GM23338 (cell line): ENCODE measurements around the gene RMC1. TPM values are rescaled to one million over a fixed set of nuclear protein-coding genes. Genes with fewer than 3 reads are reported as not detected.
A peak's percentile ranks its signal among the peaks of the same experiment; 100 is the strongest.

Experiments used
- ATAC-seq: fragments of 200-7000 bp; cut with Tn5 transposase; 3 replicates; pipeline ENCODE4 v1.9.1; 2020
- DNase-seq: peaks from one replicate; pipeline ENCODE4 v3.0.0-alpha.2; 2015; ENCODE audit warnings: low spot score
- H2AFZ ChIP-seq: fragments of 200-600 bp; sonication (generic); 2 replicates; pipeline ENCODE4 v1.8.0; 2016; ENCODE audit warnings: antibody characterized with exemption, mild to moderate bottlenecking, moderate library complexity
- H3F3A ChIP-seq: fragments of 200-600 bp; sonication (generic); replicated peaks from 2 replicates; pipeline ENCODE4 v1.8.0; 2017; ENCODE audit warnings: antibody characterized with exemption, mixed run types, low read depth
- H3K27ac ChIP-seq: fragments of 200-600 bp; sonication (generic); 2 replicates; pipeline ENCODE4 v1.6.1; 2016; ENCODE audit warnings: low read depth
- H3K27me3 ChIP-seq: fragments of 200-600 bp; sonication (generic); 2 replicates; pipeline ENCODE4 v1.8.0; 2016; ENCODE audit warnings: mild to moderate bottlenecking, mixed run types, moderate library complexity; ENCODE audit not compliant: insufficient read depth
- H3K36me3 ChIP-seq: fragments of 200-600 bp; sonication (generic); 2 replicates; pipeline ENCODE4 v1.8.0; 2016; ENCODE audit warnings: mild to moderate bottlenecking; ENCODE audit not compliant: insufficient read depth
- H3K4me1 ChIP-seq: fragments of 200-600 bp; sonication (generic); 2 replicates; pipeline ENCODE4 v1.8.0; 2016; ENCODE audit warnings: mild to moderate bottlenecking, moderate library complexity; ENCODE audit not compliant: insufficient read depth
- H3K4me2 ChIP-seq: fragments of 200-600 bp; sonication (generic); 2 replicates; pipeline ENCODE4 v1.7.1; 2017; ENCODE audit warnings: mixed run types
- H3K4me3 ChIP-seq: fragments of 200-600 bp; sonication (generic); 2 replicates; pipeline ENCODE4 v1.6.1; 2016; ENCODE audit warnings: mixed run types
- H3K79me2 ChIP-seq: fragments of 200-600 bp; sonication (generic); replicated peaks from 2 replicates; pipeline ENCODE4 v1.8.0; 2017; ENCODE audit warnings: mild to moderate bottlenecking; ENCODE audit not compliant: insufficient read depth
- H3K9me2 ChIP-seq: fragments of 200-600 bp; sonication (generic); 2 replicates; pipeline ENCODE4 v1.8.0; 2017; ENCODE audit not compliant: insufficient read depth
- H4K20me1 ChIP-seq: fragments of 200-600 bp; sonication (generic); replicated peaks from 2 replicates; pipeline ENCODE4 v1.8.0; 2017; ENCODE audit warnings: mild to moderate bottlenecking; ENCODE audit not compliant: insufficient read depth
- H3K27ac Mint-ChIP-seq: 2 replicates; pipeline ENCODE4 v1.8.0; 2020; ENCODE audit warnings: inconsistent platforms, mild to moderate bottlenecking, moderate library complexity, mixed read lengths
- H3K27me3 Mint-ChIP-seq: 3 replicates; pipeline ENCODE4 v1.8.0; 2022; ENCODE audit warnings: low read depth, mild to moderate bottlenecking, moderate library complexity, mixed read lengths, inconsistent platforms; ENCODE audit not compliant: insufficient read depth, poor library complexity
- H3K36me3 Mint-ChIP-seq: 3 replicates; pipeline ENCODE4 v1.8.0; 2021; ENCODE audit warnings: low read depth, mild to moderate bottlenecking, inconsistent platforms, moderate library complexity, mixed read lengths
- H3K4me1 Mint-ChIP-seq: 3 replicates; pipeline ENCODE4 v1.8.0; 2020; ENCODE audit warnings: mild to moderate bottlenecking, inconsistent platforms, mixed read lengths
- H3K4me3 Mint-ChIP-seq: 3 replicates; pipeline ENCODE4 v1.8.0; 2021; ENCODE audit warnings: moderate library complexity, mild to moderate bottlenecking, inconsistent platforms, mixed read lengths
- H3K9me3 Mint-ChIP-seq: 3 replicates; pipeline ENCODE4 v1.8.0; 2020; ENCODE audit warnings: moderate library complexity, mild to moderate bottlenecking, inconsistent platforms, mixed read lengths
- CREB1 ChIP-seq: fragments of 250-450 bp; sonication (Bioruptor Pico); IDR thresholded peaks from 2 replicates; pipeline ENCODE4 v1.5.0; 2020; ENCODE audit warnings: low read depth, mild to moderate bottlenecking, moderate library complexity
- EZH2 ChIP-seq: fragments of 200-600 bp; sonication (generic); IDR thresholded peaks from one replicate; pipeline ENCODE4 v1.8.0; 2017; ENCODE audit warnings: antibody characterized with exemption, mild to moderate bottlenecking, low read depth; ENCODE audit not compliant: unreplicated experiment
- EZH2phosphoT487 ChIP-seq: fragments of 200-600 bp; sonication (generic); IDR thresholded peaks from one replicate; pipeline ENCODE4 v1.8.1; 2018; ENCODE audit warnings: antibody characterized with exemption; ENCODE audit not compliant: unreplicated experiment
- JUNB ChIP-seq: IDR thresholded peaks from one replicate; pipeline ENCODE4 v1.6.1; 2016; ENCODE audit warnings: antibody characterized with exemption; ENCODE audit not compliant: unreplicated experiment
- NANOG ChIP-seq: IDR thresholded peaks from 2 replicates; pipeline ENCODE4 v1.6.1; 2016; ENCODE audit warnings: antibody characterized with exemption, borderline replicate concordance
- POLR2AphosphoS5 ChIP-seq: IDR thresholded peaks from 2 replicates; pipeline ENCODE4 v1.6.1; 2016; ENCODE audit warnings: antibody characterized with exemption, low read depth
- STAT1 ChIP-seq: IDR thresholded peaks from one replicate; pipeline ENCODE4 v1.6.1; 2016; ENCODE audit warnings: antibody characterized with exemption; ENCODE audit not compliant: unreplicated experiment
- ZNF114 ChIP-seq: fragments of 250-450 bp; sonication (Bioruptor Pico); IDR thresholded peaks from 2 replicates; pipeline ENCODE4 v1.5.0; 2020; ENCODE audit warnings: mild to moderate bottlenecking, moderate library complexity
- ZNF331 ChIP-seq: fragments of 250-450 bp; sonication (Bioruptor Pico); IDR thresholded peaks from 2 replicates; pipeline ENCODE4 v1.5.0; 2020; ENCODE audit warnings: low read depth, mild to moderate bottlenecking, moderate library complexity
- polyA plus RNA-seq: library from polyadenylated mRNA; unstranded; fragments of >200 nt; fragmentation: Nextera tagmentation; extraction: Ambion mirVana; gene quantifications from 2 replicates; pipeline ENCODE4 v1.2.1, GENCODE V29; 2016
- total RNA-seq: library from RNA; depleted of rRNA; stranded (reverse); fragments of >200 nt; shearing (Covaris generic); gene quantifications from 2 replicates; pipeline ENCODE4 v1.2.3, GENCODE V29; 2014
- TF ChIP-seq, protein P1 (sequence below), 2 experiments: fragments of 200-600 bp in 1 of 2; sonication (generic) in 1 of 2; conservative IDR thresholded peaks; 2 replicates each; pipeline versions ENCODE4 v1.5.1 to v1.6.1; 2016 to 2017; ENCODE audit warnings: antibody characterized with exemption in 2 of 2, low read depth in 2 of 2, mild to moderate bottlenecking in 2 of 2, moderate library complexity in 1 of 2
- TF ChIP-seq, protein P2 (sequence below): IDR thresholded peaks from one replicate; pipeline ENCODE4 v1.6.1; 2018; ENCODE audit warnings: antibody characterized with exemption; ENCODE audit not compliant: unreplicated experiment
- TF ChIP-seq, protein P3 (sequence below): IDR thresholded peaks from 2 replicates; pipeline ENCODE4 v1.6.1; 2016; ENCODE audit warnings: antibody characterized with exemption
- TF ChIP-seq, protein P4 (sequence below): fragments of 250-450 bp; sonication (Bioruptor Pico); IDR thresholded peaks from 2 replicates; pipeline ENCODE4 v1.5.0; 2020; ENCODE audit warnings: mild to moderate bottlenecking, moderate library complexity

RMC1 gene
- total and polyA plus RNA-seq, 2 experiments from 2014 or later: 18.9 to 24.6 TPM

DNA sequence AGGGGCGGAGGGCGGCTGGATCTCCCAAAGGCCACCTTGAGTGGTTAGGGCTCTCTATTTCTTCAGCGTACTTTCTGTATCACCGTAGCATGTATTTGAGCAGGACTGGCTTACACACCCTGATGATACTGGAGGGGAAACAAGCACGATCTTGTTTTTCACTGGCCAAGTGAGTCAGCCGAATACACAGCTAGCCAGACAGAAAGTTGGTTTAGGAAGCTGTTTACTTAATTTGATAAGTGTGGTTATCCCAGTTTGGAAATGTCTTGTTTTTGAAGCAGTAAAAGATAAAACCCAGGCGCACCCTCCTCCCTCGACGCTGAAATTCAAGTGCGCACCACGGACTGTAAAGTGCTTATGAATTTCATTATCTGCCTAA lies 49.6 kb upstream of the RMC1 start:
- no peaks in the 10 kb centered on the region; the same call in 2 of the 3 replicates for H3K9me3 Mint-ChIP-seq
- H3K27ac Mint-ChIP-seq: no peak overlapping the region
- ATAC-seq (peak; percentile 11; the same call in 2 of the 3 replicates), DNase-seq (no peak)
- peak overlapping the region; percentile 98 for H3K4me3 ChIP-seq
- H3K27ac ChIP-seq: no peak overlapping the region
- H3K4me2 ChIP-seq: peak overlapping the region; percentile 80
- no peak for TF ChIP-seq ZNF114
- TF ChIP-seq, protein P1, sequence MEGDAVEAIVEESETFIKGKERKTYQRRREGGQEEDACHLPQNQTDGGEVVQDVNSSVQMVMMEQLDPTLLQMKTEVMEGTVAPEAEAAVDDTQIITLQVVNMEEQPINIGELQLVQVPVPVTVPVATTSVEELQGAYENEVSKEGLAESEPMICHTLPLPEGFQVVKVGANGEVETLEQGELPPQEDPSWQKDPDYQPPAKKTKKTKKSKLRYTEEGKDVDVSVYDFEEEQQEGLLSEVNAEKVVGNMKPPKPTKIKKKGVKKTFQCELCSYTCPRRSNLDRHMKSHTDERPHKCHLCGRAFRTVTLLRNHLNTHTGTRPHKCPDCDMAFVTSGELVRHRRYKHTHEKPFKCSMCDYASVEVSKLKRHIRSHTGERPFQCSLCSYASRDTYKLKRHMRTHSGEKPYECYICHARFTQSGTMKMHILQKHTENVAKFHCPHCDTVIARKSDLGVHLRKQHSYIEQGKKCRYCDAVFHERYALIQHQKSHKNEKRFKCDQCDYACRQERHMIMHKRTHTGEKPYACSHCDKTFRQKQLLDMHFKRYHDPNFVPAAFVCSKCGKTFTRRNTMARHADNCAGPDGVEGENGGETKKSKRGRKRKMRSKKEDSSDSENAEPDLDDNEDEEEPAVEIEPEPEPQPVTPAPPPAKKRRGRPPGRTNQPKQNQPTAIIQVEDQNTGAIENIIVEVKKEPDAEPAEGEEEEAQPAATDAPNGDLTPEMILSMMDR (conservative IDR thresholded peaks at IDR 0.05; ENCODE audit: low read depth in 2 of 2): no peak
- TF ChIP-seq POLR2AphosphoS5: no peak
- no peak for TF ChIP-seq EZH2phosphoT487
- no peak for TF ChIP-seq CREB1
- TF ChIP-seq STAT1: no peak
- TF ChIP-seq NANOG: no peak
- TF ChIP-seq, protein P2, sequence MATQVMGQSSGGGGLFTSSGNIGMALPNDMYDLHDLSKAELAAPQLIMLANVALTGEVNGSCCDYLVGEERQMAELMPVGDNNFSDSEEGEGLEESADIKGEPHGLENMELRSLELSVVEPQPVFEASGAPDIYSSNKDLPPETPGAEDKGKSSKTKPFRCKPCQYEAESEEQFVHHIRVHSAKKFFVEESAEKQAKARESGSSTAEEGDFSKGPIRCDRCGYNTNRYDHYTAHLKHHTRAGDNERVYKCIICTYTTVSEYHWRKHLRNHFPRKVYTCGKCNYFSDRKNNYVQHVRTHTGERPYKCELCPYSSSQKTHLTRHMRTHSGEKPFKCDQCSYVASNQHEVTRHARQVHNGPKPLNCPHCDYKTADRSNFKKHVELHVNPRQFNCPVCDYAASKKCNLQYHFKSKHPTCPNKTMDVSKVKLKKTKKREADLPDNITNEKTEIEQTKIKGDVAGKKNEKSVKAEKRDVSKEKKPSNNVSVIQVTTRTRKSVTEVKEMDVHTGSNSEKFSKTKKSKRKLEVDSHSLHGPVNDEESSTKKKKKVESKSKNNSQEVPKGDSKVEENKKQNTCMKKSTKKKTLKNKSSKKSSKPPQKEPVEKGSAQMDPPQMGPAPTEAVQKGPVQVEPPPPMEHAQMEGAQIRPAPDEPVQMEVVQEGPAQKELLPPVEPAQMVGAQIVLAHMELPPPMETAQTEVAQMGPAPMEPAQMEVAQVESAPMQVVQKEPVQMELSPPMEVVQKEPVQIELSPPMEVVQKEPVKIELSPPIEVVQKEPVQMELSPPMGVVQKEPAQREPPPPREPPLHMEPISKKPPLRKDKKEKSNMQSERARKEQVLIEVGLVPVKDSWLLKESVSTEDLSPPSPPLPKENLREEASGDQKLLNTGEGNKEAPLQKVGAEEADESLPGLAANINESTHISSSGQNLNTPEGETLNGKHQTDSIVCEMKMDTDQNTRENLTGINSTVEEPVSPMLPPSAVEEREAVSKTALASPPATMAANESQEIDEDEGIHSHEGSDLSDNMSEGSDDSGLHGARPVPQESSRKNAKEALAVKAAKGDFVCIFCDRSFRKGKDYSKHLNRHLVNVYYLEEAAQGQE: no peak
- TF ChIP-seq, protein P3, sequence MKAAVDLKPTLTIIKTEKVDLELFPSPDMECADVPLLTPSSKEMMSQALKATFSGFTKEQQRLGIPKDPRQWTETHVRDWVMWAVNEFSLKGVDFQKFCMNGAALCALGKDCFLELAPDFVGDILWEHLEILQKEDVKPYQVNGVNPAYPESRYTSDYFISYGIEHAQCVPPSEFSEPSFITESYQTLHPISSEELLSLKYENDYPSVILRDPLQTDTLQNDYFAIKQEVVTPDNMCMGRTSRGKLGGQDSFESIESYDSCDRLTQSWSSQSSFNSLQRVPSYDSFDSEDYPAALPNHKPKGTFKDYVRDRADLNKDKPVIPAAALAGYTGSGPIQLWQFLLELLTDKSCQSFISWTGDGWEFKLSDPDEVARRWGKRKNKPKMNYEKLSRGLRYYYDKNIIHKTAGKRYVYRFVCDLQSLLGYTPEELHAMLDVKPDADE: no peak
- TF ChIP-seq, protein P4, sequence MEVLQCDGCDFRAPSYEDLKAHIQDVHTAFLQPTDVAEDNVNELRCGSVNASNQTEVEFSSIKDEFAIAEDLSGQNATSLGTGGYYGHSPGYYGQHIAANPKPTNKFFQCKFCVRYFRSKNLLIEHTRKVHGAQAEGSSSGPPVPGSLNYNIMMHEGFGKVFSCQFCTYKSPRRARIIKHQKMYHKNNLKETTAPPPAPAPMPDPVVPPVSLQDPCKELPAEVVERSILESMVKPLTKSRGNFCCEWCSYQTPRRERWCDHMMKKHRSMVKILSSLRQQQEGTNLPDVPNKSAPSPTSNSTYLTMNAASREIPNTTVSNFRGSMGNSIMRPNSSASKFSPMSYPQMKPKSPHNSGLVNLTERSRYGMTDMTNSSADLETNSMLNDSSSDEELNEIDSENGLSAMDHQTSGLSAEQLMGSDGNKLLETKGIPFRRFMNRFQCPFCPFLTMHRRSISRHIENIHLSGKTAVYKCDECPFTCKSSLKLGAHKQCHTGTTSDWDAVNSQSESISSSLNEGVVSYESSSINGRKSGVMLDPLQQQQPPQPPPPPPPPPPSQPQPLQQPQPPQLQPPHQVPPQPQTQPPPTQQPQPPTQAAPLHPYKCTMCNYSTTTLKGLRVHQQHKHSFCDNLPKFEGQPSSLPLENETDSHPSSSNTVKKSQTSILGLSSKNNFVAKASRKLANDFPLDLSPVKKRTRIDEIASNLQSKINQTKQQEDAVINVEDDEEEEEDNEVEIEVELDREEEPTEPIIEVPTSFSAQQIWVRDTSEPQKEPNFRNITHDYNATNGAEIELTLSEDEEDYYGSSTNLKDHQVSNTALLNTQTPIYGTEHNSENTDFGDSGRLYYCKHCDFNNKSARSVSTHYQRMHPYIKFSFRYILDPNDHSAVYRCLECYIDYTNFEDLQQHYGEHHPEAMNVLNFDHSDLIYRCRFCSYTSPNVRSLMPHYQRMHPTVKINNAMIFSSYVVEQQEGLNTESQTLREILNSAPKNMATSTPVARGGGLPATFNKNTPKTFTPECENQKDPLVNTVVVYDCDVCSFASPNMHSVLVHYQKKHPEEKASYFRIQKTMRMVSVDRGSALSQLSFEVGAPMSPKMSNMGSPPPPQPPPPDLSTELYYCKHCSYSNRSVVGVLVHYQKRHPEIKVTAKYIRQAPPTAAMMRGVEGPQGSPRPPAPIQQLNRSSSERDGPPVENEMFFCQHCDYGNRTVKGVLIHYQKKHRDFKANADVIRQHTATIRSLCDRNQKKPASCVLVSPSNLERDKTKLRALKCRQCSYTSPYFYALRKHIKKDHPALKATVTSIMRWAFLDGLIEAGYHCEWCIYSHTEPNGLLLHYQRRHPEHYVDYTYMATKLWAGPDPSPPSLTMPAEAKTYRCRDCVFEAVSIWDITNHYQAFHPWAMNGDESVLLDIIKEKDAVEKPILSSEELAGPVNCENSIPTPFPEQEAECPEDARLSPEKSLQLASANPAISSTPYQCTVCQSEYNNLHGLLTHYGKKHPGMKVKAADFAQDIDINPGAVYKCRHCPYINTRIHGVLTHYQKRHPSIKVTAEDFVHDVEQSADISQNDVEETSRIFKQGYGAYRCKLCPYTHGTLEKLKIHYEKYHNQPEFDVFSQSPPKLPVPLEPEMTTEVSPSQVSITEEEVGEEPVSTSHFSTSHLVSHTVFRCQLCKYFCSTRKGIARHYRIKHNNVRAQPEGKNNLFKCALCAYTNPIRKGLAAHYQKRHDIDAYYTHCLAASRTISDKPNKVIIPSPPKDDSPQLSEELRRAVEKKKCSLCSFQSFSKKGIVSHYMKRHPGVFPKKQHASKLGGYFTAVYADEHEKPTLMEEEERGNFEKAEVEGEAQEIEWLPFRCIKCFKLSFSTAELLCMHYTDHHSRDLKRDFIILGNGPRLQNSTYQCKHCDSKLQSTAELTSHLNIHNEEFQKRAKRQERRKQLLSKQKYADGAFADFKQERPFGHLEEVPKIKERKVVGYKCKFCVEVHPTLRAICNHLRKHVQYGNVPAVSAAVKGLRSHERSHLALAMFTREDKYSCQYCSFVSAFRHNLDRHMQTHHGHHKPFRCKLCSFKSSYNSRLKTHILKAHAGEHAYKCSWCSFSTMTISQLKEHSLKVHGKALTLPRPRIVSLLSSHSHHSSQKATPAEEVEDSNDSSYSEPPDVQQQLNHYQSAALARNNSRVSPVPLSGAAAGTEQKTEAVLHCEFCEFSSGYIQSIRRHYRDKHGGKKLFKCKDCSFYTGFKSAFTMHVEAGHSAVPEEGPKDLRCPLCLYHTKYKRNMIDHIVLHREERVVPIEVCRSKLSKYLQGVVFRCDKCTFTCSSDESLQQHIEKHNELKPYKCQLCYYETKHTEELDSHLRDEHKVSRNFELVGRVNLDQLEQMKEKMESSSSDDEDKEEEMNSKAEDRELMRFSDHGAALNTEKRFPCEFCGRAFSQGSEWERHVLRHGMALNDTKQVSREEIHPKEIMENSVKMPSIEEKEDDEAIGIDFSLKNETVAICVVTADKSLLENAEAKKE (CRISPR knock-in tag): no peak
- no peak for TF ChIP-seq ZNF331 (CRISPR knock-in tag)
- no peak for TF ChIP-seq JUNB
- TF ChIP-seq EZH2: no peak
- no peaks in the 10 kb centered on the region for H3F3A ChIP-seq
- peaks cover 2% of the 10 kb centered on the region for H3K27me3 Mint-ChIP-seq
- 0 out of 2 replicates have a peak, but pooled peaks cover 6% of the 10 kb centered on the region for H4K20me1 ChIP-seq
- peak overlapping the region; percentile 100 for H3K4me3 Mint-ChIP-seq
- no peak overlapping the region for H2AFZ ChIP-seq
- H3K9me2 ChIP-seq: no peaks in the 10 kb centered on the region
- H3K27me3 ChIP-seq: no peaks in the 10 kb centered on the region
- peaks cover 53% of the 10 kb centered on the region for H3K79me2 ChIP-seq
- H3K36me3 Mint-ChIP-seq: no peaks in the 10 kb centered on the region
- H3K4me1 Mint-ChIP-seq: peaks cover 11% of the 10 kb centered on the region
- H3K4me1 ChIP-seq: 0 out of 2 replicates have a peak, but pooled peaks cover 5% of the 10 kb centered on the region
- no peaks in the 10 kb centered on the region for H3K36me3 ChIP-seq
